GM12872 (cell line): ENCODE results near the gene HES6.

Source experiments
- TF ChIP-seq, protein P1 (sequence below): IDR thresholded peaks from 3 replicates; pipeline ENCODE4 v1.5.1; 2011; ENCODE audit warnings: low read depth, mild to moderate bottlenecking, low read length, moderate library complexity; ENCODE audit not compliant: insufficient read depth

HES6 gene

DNA sequence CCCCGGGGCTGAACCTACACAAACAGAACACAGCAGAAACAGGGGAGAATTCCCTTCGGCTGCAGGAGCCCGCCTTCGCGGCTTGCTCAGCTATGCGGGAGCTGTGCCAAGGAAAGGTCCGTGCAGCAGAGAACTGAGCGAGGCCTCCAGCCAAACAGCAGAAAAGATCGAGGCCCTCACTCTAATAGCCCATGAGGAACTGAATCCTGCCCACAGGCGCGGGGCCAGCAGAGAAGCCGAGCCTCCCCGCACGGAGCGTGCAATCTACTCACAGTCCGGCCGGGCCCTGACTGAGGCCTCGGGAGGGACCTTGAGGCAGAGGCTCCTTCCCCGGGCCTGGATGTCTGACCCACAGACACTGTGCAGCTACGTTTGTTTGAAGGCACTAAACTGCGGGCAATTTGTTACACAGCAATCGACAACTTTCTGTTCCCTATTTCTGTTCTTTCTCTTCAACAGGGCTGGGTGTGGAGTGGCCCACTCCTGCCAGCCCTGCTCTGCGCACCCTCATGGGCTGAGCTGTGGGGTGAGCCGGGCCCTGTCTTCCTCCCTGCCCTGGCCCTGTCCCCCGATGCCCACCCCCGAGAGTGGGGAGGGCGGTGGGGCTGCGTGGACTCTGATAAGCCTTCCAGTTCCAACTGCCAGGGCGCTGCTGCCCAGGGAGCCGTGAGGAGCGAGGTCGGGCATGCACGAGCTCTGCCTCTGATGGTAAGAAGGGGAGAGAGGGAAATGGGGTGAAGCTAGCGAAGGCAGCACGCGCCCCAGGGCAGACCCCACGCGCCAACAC, 13.7 kb downstream of the HES6 start:
- TF ChIP-seq, protein P1, sequence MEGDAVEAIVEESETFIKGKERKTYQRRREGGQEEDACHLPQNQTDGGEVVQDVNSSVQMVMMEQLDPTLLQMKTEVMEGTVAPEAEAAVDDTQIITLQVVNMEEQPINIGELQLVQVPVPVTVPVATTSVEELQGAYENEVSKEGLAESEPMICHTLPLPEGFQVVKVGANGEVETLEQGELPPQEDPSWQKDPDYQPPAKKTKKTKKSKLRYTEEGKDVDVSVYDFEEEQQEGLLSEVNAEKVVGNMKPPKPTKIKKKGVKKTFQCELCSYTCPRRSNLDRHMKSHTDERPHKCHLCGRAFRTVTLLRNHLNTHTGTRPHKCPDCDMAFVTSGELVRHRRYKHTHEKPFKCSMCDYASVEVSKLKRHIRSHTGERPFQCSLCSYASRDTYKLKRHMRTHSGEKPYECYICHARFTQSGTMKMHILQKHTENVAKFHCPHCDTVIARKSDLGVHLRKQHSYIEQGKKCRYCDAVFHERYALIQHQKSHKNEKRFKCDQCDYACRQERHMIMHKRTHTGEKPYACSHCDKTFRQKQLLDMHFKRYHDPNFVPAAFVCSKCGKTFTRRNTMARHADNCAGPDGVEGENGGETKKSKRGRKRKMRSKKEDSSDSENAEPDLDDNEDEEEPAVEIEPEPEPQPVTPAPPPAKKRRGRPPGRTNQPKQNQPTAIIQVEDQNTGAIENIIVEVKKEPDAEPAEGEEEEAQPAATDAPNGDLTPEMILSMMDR, result no peak

DNA sequence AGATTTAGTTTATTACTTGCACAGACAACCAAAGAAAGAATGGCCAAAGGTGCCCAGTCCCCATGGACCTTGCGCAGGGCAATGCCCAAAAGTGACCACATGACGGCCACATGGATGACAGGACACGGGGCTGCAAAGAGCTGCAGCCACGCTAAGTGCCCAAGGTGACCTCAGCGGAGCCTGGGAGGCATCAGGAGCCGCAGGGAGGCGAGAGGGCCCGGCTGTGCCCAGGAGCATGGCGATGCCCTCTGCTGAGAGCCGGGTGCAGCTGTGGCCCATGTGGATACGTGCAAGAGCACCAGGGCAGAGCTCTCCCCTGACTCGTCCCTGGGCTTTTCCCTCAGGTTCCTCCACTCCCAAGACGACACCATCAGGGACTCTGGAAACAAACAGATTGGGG, 14.7 kb downstream of the HES6 start:
- TF ChIP-seq, protein P1, result no peak

DNA sequence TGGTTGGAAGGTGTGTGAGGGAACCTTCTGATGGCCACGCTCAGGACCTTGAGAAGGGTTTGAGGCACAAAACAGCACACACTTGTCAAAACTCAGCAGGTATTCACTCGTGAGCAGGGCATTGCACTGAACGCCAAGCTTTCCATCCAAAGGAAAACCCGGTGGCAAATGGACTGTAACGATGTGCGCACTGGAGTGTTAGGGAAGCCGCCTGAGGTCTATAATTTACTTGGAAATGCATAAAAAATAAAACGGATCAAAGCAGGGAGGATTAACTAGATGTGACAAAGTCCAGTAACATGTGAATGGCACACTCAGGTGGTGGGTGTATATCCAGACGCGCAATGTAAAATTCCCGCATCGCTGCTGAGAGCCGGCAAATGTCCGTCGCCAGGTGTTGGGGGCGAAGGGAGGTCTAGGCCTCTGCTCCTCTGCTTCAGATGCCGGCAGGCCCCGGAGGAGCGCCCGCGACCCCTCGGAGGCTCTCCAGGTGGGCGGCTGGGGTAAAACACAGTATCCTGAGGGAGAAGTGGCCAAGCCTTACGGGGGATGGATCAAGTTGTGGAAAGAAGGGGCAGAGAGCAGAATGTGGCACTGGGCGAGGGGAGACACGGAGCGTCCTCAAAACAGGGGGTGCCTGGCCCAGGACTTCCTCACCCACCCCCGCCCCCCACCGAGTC, 15.3 kb downstream of the HES6 start:
- TF ChIP-seq, protein P1, result no peak

DNA sequence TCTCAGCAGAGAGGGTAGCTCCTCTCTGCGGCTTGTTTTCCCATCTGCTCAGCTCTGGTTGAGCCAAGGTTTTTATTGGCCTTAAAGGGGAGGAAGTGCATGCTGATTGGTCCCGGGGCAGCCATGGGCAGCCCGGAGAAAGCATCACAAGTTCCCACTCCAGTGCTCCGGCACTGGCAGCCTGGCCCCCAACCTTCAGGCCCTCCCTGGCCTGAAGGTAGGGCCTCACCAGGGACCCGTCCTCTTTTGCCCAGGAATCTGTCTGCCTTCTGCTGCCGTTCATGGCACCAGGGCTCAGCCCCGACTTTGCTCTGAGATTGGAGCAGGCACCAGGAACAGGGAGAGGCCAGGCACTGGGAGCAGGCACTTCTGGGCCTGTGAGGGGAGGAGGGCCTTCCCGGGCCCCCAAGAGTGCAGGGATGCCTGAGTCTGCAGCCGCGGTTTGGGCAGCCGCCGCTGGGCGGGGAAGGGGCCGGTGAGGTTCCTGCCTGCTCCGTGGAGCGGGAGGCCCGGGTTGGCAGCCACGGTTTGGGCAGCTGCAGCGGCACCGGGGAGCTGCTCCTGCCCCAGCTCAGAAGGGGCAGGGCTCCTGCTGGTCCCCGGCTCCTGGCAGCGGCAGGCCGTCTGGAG, 18.8 kb downstream of the HES6 start:
- TF ChIP-seq, protein P1, result no peak

DNA sequence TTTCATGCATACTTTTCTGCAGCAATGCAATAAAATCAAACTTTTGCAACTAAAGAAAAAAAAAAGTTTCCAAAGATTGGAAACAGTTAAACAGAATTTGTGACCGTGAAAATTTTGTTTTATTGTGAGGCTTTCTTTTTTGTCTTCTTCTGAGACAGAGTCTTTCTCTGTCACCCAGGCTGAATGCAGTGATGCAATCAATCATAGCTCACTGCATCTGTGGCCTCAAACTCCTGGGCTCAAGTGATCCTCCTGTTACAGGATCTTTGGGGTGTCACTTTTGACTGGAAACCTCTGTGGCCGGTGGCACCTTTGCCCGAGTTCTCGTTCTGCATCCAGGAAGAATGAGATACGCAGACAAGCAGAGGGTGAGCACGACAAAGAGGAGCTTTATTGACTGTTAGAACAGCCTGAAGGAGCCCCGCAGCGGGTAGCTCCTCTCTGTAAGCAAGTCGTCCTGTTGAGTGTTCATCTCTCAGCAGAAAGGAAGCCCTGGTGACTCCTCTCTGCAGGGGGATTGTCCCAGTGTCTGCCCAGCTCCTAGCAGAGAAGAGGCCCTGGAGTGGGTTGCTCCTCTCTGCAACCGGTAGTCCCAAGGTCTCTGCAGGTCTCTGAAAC, 19.5 kb downstream of the HES6 start:
- TF ChIP-seq, protein P1, result no peak

DNA sequence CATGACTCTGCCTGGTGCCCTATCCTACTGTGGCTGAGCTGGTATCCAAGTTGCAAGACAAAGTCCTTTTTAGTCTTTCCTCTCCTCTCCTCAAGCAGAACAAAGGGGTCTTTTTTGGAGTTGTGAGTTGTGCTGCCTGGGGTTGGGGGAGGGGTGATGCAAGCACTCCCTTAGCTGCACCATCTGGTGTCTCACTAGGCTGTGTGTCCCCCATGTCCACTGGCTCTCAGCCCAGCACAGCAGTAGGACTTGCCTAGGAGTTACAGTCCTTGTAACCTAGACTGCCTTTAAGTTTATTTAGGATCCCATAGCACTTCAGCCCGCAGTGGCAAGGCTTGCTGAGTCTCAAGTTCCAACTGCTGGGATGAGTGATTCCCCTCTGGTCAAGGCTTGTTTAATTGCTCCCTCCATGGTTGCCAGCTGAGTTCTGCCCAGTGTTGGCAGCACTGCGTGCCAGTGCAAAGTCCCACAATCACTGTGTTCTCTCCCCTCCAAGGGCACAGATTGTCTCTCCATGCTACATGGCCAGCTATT, 23.1 kb downstream of the HES6 start:
- TF ChIP-seq, protein P1, result no peak

DNA sequence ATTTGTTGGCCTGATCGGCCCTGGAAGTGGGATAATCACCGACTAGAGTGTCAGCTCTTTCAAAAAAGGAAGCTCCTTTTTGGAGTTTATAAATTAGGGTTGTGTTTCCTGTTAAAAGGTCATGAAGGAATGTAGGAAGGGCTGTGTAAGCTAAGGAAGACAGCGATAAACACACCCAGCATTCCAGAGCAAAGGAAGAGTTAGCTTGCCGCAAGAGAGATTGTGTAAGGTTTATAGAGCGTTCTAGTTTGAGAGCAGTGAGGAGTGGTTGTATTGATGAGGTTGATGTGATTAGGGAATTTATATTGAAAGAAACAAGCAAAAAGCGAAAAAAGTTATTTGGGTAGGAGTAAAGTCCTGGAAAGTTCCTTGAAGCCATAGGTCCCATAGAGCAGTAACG, 32.8 kb downstream of the HES6 start:
- TF ChIP-seq, protein P1, result no peak
